HCT116 (cell line): ENCODE measurements around the gene YAP1. TPM values are rescaled to one million over a fixed set of nuclear protein-coding genes. Genes with fewer than 3 reads are reported as not detected.

Experiments used
- ATAC-seq: fragments of 200-7000 bp; cut with Tn5 transposase; 2 replicates; pipeline ENCODE4 v1.9.1; 2020; ENCODE audit warnings: mild to moderate bottlenecking, moderate library complexity
- BruUV-seq: library from RNA; stranded (reverse); fragments of 400-500 nt; replicated peaks from 2 replicates; lab custom pipeline; 2021; lab: Mats Ljungman, UMichigan
- CTCF ChIA-PET: fragments of 300-600 bp; sonication (Branson Sonifier 250); formaldehyde crosslinking; loops from one replicate; lab custom pipeline; 2021; ENCODE audit warnings: antibody characterized with exemption; lab: Charles Lee
- POLR2A ChIA-PET: fragments of 300-600, 350-600 bp; sonication (Branson Sonifier 250); formaldehyde crosslinking; loops from one replicate; lab custom pipeline; 2021; ENCODE audit warnings: antibody characterized with exemption; lab: Charles Lee
- RAD21 ChIA-PET, 2 experiments: fragments of 300-600 bp; sonication (Branson Sonifier 250); formaldehyde crosslinking; loops; one replicate each; lab custom pipeline; 2023; ENCODE audit warnings: low total read pairs in 2 of 2; ENCODE audit not compliant: uncharacterized antibody in 2 of 2, unreplicated experiment in 2 of 2, low non-redundant PET in 1 of 2; lab: Charles Lee
- DNase-seq: peaks from one replicate; pipeline ENCODE4 v3.0.0-alpha.2; 2010; ENCODE audit warnings: low read depth, low spot score
- H2AFZ ChIP-seq: fragments of 200-600 bp; shearing (Covaris generic), sonication (generic); 2 replicates; pipeline ENCODE4 v1.6.1; 2017; ENCODE audit warnings: low read depth, mixed run types, mixed read lengths, antibody characterized with exemption, low read length; ENCODE audit not compliant: poor library complexity, severe bottlenecking
- H3K27ac ChIP-seq: 2 replicates; pipeline ENCODE4 v1.5.1; 2012; ENCODE audit warnings: low read depth, low read length
- H3K27me3 ChIP-seq: fragments of 200-600 bp; sonication (generic); 2 replicates; pipeline ENCODE4 v1.6.1; 2016; ENCODE audit warnings: mixed run types, low read length, mixed read lengths; ENCODE audit not compliant: insufficient read depth
- H3K36me3 ChIP-seq, 2 experiments: fragments of 200-500 bp in 1 of 2; fragments of 200-600 bp in 1 of 2; sonication (Bioruptor generic) in 1 of 2; sonication (generic) in 1 of 2; 2 replicates each; pipeline versions ENCODE4 v1.5.1 to v1.6.1; 2014 to 2016; ENCODE audit warnings: low read length in 2 of 2, inconsistent platforms in 1 of 2, mixed read lengths in 1 of 2, mixed run types in 1 of 2; ENCODE audit not compliant: insufficient read depth in 2 of 2, control insufficient read depth in 1 of 2
- H3K4me1 ChIP-seq, 2 experiments: fragments of 200-600 bp in 1 of 2; sonication (generic) in 1 of 2; 2 replicates each; pipeline versions ENCODE4 v1.5.1 to v1.6.1; 2012 to 2017; ENCODE audit warnings: low read length in 2 of 2, inconsistent platforms in 1 of 2, mild to moderate bottlenecking in 1 of 2, mixed read lengths in 1 of 2, mixed run types in 1 of 2, moderate library complexity in 1 of 2; ENCODE audit not compliant: insufficient read depth in 2 of 2, control insufficient read depth in 1 of 2
- H3K4me2 ChIP-seq: fragments of 200-600 bp; sonication (generic); 2 replicates; pipeline ENCODE4 v1.6.1; 2017; ENCODE audit warnings: mixed run types, low read length, mixed read lengths
- H3K4me3 ChIP-seq, 2 experiments: fragments of 200-600 bp in 1 of 2; sonication (generic) in 1 of 2; replicated peaks in 1 of 2; 2 replicates each; pipeline ENCODE4 v1.5.1; 2011 to 2016; ENCODE audit warnings: low read length in 2 of 2, control low read depth in 1 of 2, low read depth in 1 of 2, mild to moderate bottlenecking in 1 of 2, mixed read lengths in 1 of 2, mixed run types in 1 of 2
- H3K79me2 ChIP-seq: fragments of 200-600 bp; sonication (generic); 2 replicates; pipeline ENCODE4 v1.6.1; 2017; ENCODE audit warnings: mild to moderate bottlenecking, mixed run types, low read length, moderate library complexity, mixed read lengths; ENCODE audit not compliant: insufficient read depth
- H3K9ac ChIP-seq: fragments of 200-600 bp; sonication (generic); 2 replicates; pipeline ENCODE4 v1.6.1; 2016; ENCODE audit warnings: low read length, mixed read lengths
- H3K9me2 ChIP-seq: fragments of 200-600 bp; sonication (generic), shearing (Covaris generic); 2 replicates; pipeline ENCODE4 v1.6.1; 2017; ENCODE audit warnings: mixed run types, mild to moderate bottlenecking, moderate library complexity; ENCODE audit not compliant: insufficient read depth
- H3K9me3 ChIP-seq, 2 experiments: fragments of 200-500 bp in 1 of 2; fragments of 200-600 bp in 1 of 2; sonication (Bioruptor generic) in 1 of 2; sonication (generic) in 1 of 2; 2 replicates each; pipeline ENCODE4 v1.6.1; 2014 to 2017; ENCODE audit warnings: low read length in 2 of 2, mixed read lengths in 2 of 2, inconsistent platforms in 1 of 2, low read depth in 1 of 2, mild to moderate bottlenecking in 1 of 2, mixed run types in 1 of 2, moderate library complexity in 1 of 2; ENCODE audit not compliant: control insufficient read depth in 1 of 2, insufficient read depth in 1 of 2
- H4K20me1 ChIP-seq: fragments of 200-600 bp; sonication (generic), shearing (Covaris generic); 2 replicates; pipeline ENCODE4 v1.6.1; 2017; ENCODE audit warnings: mixed run types, mild to moderate bottlenecking, moderate library complexity; ENCODE audit not compliant: insufficient read depth
- CBX3 ChIP-seq: IDR thresholded peaks from 2 replicates; pipeline ENCODE4 v1.6.1; 2012; ENCODE audit warnings: low read depth
- CEBPB ChIP-seq: IDR thresholded peaks from 2 replicates; pipeline ENCODE4 v1.6.1; 2012; ENCODE audit warnings: low read depth
- ELF1 ChIP-seq: IDR thresholded peaks from 2 replicates; pipeline ENCODE4 v1.6.1; 2012; ENCODE audit warnings: low read depth, borderline replicate concordance
- EZH2 ChIP-seq: fragments of 200-600 bp; sonication (generic); IDR thresholded peaks from 2 replicates; pipeline ENCODE4 v1.6.1; 2017; ENCODE audit warnings: antibody characterized with exemption, mixed run types
- EZH2phosphoT487 ChIP-seq: fragments of 200-600 bp; IDR thresholded peaks from 2 replicates; pipeline ENCODE4 v1.6.1; 2018; ENCODE audit warnings: antibody characterized with exemption, borderline replicate concordance
- FOSL1 ChIP-seq: IDR thresholded peaks from 2 replicates; pipeline ENCODE4 v1.6.1; 2012; ENCODE audit warnings: low read depth
- SRF ChIP-seq: IDR thresholded peaks from 2 replicates; pipeline ENCODE4 v1.6.1; 2012; ENCODE audit warnings: low read depth
- intact Hi-C: fragments of 100-400 bp; cut with micrococcal nuclease; formaldehyde crosslinking; loops from 2 replicates; pipeline ENCODE4 v1.10.0; 2022
- total RNA-seq: library from RNA; stranded (reverse); gene quantifications from one replicate; pipeline ENCODE4 v1.2.1, GENCODE V29; 2021; ENCODE audit not compliant: unreplicated experiment
- TF ChIP-seq, protein P1 (sequence below): IDR thresholded peaks from 2 replicates; pipeline ENCODE4 v1.6.1; 2012
- TF ChIP-seq, protein P2 (sequence below): IDR thresholded peaks from 2 replicates; pipeline ENCODE4 v1.6.1; 2011; ENCODE audit warnings: mild to moderate bottlenecking, low read length, moderate library complexity; ENCODE audit not compliant: insufficient replicate concordance; ENCODE audit errors: extremely low read depth

YAP1 gene
- total RNA-seq, 1 experiment from 2014 or later = 88.6 TPM

DNA sequence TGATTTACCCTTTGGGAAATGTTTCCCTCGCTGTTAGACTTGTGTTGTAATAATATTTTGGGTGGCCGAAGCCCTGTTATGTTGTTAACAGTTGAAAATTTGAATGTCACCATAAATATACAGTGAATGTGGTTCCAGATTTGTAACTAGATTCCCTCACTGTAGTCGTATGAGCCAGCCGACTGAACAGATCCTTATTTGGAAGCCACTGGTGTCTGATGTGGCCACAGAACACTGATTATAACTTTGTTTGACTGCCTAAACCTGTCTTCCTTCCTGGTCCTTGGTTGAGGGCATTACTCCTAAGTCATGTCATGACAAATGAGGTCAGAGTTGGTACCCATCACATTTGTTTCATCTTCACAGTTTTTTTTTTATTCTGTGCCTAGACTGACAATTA is 45.4 kb downstream of the YAP1 start:
- intact Hi-C loops = no loop called here
- H3K79me2 ChIP-seq = peaks cover 100% of the 10 kb centered on the region

DNA sequence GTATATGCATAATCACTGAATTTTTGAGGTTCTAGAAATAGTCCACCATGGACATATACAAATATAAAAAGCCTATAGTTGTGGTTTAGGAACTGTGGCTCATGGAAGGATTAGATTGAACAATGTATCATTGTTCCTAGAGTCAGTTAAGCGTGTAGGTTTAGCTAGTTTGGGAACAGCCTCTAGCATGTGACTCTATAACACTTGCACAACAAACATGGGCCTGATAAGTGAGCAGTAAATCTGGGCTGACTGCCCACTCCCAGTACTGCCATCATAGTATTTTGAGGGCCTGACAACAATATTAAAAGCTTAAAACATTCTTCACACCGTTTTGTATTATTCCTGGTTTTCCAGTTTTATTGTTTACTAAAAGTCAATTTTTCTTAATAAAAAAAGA is 47.0 kb downstream of the YAP1 start:
- no peak for DNase-seq
- intact Hi-C loops = no loop called here
- H3K4me1 ChIP-seq = peaks cover 16 to 28% of the 10 kb centered on the region in 2 experiments; a peak in 3 of 4 replicates
- H3K9me3 ChIP-seq = no peaks in the 10 kb centered on the region
- H3K27ac ChIP-seq = no peak overlapping the region
- no peaks in the 10 kb centered on the region for H3K9me2 ChIP-seq
- no peaks in the 10 kb centered on the region for H3K27me3 ChIP-seq
- ATAC-seq = peak; percentile 65
- no peak overlapping the region for H3K4me2 ChIP-seq
- no TSS peak for BruUV-seq
- H4K20me1 ChIP-seq = peaks cover 16% of the 10 kb centered on the region; the same call in 1 of the 2 replicates
- H3K36me3 ChIP-seq = no peaks in the 10 kb centered on the region
- ChIA-PET POLR2A (no interaction called here), CTCF (no interaction called here), RAD21 (no interaction called here)
- no peak overlapping the region for H2AFZ ChIP-seq
- H3K79me2 ChIP-seq = peaks cover 98% of the 10 kb centered on the region
- no peak overlapping the region for H3K4me3 ChIP-seq
- no peak for TF ChIP-seq ELF1
- TF ChIP-seq, protein P1, sequence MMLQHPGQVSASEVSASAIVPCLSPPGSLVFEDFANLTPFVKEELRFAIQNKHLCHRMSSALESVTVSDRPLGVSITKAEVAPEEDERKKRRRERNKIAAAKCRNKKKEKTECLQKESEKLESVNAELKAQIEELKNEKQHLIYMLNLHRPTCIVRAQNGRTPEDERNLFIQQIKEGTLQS = no peak
- no peak for TF ChIP-seq CEBPB
- no peak for TF ChIP-seq FOSL1
- TF ChIP-seq CBX3 = no peak
- TF ChIP-seq, protein P2, sequence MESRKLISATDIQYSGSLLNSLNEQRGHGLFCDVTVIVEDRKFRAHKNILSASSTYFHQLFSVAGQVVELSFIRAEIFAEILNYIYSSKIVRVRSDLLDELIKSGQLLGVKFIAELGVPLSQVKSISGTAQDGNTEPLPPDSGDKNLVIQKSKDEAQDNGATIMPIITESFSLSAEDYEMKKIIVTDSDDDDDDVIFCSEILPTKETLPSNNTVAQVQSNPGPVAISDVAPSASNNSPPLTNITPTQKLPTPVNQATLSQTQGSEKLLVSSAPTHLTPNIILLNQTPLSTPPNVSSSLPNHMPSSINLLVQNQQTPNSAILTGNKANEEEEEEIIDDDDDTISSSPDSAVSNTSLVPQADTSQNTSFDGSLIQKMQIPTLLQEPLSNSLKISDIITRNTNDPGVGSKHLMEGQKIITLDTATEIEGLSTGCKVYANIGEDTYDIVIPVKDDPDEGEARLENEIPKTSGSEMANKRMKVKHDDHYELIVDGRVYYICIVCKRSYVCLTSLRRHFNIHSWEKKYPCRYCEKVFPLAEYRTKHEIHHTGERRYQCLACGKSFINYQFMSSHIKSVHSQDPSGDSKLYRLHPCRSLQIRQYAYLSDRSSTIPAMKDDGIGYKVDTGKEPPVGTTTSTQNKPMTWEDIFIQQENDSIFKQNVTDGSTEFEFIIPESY = no peak
- TF ChIP-seq EZH2phosphoT487 = no peak
- TF ChIP-seq EZH2 = no peak
- no peak overlapping the region for H3K9ac ChIP-seq

More for the DNA sequence above, 45.4 kb downstream of the YAP1 start:
- H2AFZ ChIP-seq = no peak overlapping the region
- ChIA-PET CTCF (no interaction called here), RAD21 (no interaction called here), POLR2A (no interaction called here)
- no peak overlapping the region for H3K27ac ChIP-seq
- no peak overlapping the region for H3K9ac ChIP-seq
- no TSS peak for BruUV-seq
- no peak overlapping the region for H3K4me3 ChIP-seq
- no peaks in the 10 kb centered on the region for H3K9me2 ChIP-seq
- ATAC-seq = no peak
- H3K9me3 ChIP-seq = no peaks in the 10 kb centered on the region
- no peaks in the 10 kb centered on the region for H3K36me3 ChIP-seq
- H3K4me1 ChIP-seq = peaks cover 16 to 28% of the 10 kb centered on the region in 2 experiments; a peak in 3 of 4 replicates
- H3K27me3 ChIP-seq = no peaks in the 10 kb centered on the region
- no peak overlapping the region for H3K4me2 ChIP-seq
- H4K20me1 ChIP-seq = peaks cover 16% of the 10 kb centered on the region; the same call in 1 of the 2 replicates
- TF ChIP-seq SRF (0 out of 2 replicates have a peak, but pooled peaks have one; percentile 37), EZH2phosphoT487 (no peak)
- no peak for DNase-seq
